Measurements from ENCODE around the gene NRP2. TPM values are rescaled to one million over a fixed set of nuclear protein-coding genes. Genes with fewer than 3 reads are reported as not detected.
A peak's percentile ranks its signal among the peaks of the same experiment; 100 is the strongest.

Gene NRP2
- total and polyA plus RNA-seq, 9 donors, result 47.9 to 143 (median 106) TPM

DNA sequence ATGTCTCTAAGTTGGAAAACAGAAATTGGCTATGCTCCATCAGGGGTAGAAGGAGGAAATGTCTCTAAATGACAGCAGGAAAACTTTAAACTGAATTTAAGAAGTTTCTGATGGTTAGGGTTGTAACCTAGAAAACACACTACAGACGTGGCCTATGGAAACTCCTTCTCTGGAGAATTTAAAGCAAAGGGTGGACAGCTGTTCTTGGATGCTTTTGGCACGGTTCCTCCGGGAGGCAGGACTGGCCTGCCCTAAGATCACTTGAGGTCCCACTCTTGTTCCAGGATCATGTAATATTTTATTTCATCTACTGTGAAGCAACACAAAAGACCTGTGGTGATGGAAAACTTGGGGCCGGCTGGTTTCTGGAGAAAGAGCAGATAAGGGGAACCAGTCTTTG, 77.0 kb downstream of the NRP2 start:
- Histone ChIP-seq H3K4me3 (no peak overlapping the region), H3K27ac (peak overlapping the region in 1 of 2 donors; percentile 77), H3K36me3 (no peaks in the 10 kb centered on the region), H3K9me3 (no peaks in the 10 kb centered on the region), H3K4me1 (ENCODE audit: insufficient read depth) (peaks cover 39% of the 10 kb centered on the region), H3K27me3 (no peaks in the 10 kb centered on the region)
- 37 to 58% (median 53%) methylated on average over 4 of the region's 4 CpGs for WGBS, 3 donors
- DNase-seq, result no peak
- intact Hi-C loops (cut with DNase I), result loop anchor here in 1 of 4 donors (2.0 kb wide), 1 partner anchor 74 kb away; no protein-coding TSS in a partner anchor
- TF ChIP-seq POLR2A (IDR thresholded peaks at IDR 0.05) (no peak), EP300 (IDR thresholded peaks at IDR 0.05) (no peak)
- TF ChIP-seq, protein P1, sequence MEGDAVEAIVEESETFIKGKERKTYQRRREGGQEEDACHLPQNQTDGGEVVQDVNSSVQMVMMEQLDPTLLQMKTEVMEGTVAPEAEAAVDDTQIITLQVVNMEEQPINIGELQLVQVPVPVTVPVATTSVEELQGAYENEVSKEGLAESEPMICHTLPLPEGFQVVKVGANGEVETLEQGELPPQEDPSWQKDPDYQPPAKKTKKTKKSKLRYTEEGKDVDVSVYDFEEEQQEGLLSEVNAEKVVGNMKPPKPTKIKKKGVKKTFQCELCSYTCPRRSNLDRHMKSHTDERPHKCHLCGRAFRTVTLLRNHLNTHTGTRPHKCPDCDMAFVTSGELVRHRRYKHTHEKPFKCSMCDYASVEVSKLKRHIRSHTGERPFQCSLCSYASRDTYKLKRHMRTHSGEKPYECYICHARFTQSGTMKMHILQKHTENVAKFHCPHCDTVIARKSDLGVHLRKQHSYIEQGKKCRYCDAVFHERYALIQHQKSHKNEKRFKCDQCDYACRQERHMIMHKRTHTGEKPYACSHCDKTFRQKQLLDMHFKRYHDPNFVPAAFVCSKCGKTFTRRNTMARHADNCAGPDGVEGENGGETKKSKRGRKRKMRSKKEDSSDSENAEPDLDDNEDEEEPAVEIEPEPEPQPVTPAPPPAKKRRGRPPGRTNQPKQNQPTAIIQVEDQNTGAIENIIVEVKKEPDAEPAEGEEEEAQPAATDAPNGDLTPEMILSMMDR (IDR thresholded peaks at IDR 0.05), result no peak

DNA sequence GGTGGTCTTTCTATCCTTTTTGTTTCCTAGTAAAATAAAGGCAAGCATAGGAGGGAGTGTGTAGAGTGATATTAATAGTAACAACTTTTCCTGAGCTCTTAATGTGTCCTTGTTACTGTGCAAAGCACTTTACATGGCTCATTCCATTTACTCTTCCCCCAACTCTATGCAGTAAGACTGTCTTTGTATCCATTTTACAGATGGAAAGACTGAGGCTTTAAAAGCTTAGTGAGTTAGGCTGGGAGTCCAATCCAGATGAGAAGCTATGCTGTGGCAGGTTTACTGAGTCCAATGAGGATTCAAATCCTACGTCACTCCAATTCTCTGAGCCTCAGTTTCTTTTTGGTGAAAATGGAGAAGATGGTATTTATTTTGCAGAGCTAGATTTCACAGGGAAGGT, 77.4 kb downstream of the NRP2 start:
- TF ChIP-seq EP300 (IDR thresholded peaks at IDR 0.05) (no peak), POLR2A (IDR thresholded peaks at IDR 0.05) (no peak)
- TF ChIP-seq, protein P1 (IDR thresholded peaks at IDR 0.05), result no peak
- no peaks in the 10 kb centered on the region for H3K36me3 ChIP-seq
- peaks cover 35% of the 10 kb centered on the region for H3K4me1 ChIP-seq (ENCODE audit: insufficient read depth)
- no peaks in the 10 kb centered on the region for H3K9me3 ChIP-seq
- no peak for DNase-seq
- no peaks in the 10 kb centered on the region for H3K27me3 ChIP-seq
- H3K4me3 ChIP-seq, result no peak overlapping the region
- intact Hi-C loops (cut with DNase I), result loop anchor here in 1 of 4 donors (2.0 kb wide), 1 partner anchor 75 kb away; no protein-coding TSS in a partner anchor
- peak overlapping the region in 1 of 2 donors; percentile 3 for H3K27ac ChIP-seq
- WGBS, 3 donors, result 96 to 100% (median 100%) methylated on average over 1 of the region's 1 CpG

- intact Hi-C loops (cut with DNase I), result no loop called here
- peaks cover 32% of the 10 kb centered on the region for H3K4me1 ChIP-seq (ENCODE audit: insufficient read depth)
- DNase-seq, result no peak
- no peak overlapping the region for H3K27ac ChIP-seq
- no peaks in the 10 kb centered on the region for H3K9me3 ChIP-seq
- no peaks in the 10 kb centered on the region for H3K27me3 ChIP-seq
- no peaks in the 10 kb centered on the region for H3K36me3 ChIP-seq
- TF ChIP-seq, protein P1 (IDR thresholded peaks at IDR 0.05), result no peak
- no peak for TF ChIP-seq EP300 (IDR thresholded peaks at IDR 0.05)
- TF ChIP-seq POLR2A (IDR thresholded peaks at IDR 0.05), result no peak
- no peak overlapping the region for H3K4me3 ChIP-seq
- WGBS, 3 donors, result 93% methylated on average over 6 of the region's 6 CpGs
Observed at GRCh38 chr2:205760157-205760556, 77.9 kb downstream of the NRP2 start.

GRCh38 chr2:205761421-205761820, 79.1 kb downstream of the NRP2 start:
- TF ChIP-seq POLR2A (IDR thresholded peaks at IDR 0.05) (no peak), EP300 (IDR thresholded peaks at IDR 0.05) (no peak)
- TF ChIP-seq, protein P1 (IDR thresholded peaks at IDR 0.05), result no peak
- H3K4me1 ChIP-seq (ENCODE audit: insufficient read depth), result peaks cover 27% of the 10 kb centered on the region
- no peaks in the 10 kb centered on the region for H3K36me3 ChIP-seq
- H3K9me3 ChIP-seq, result no peaks in the 10 kb centered on the region
- DNase-seq, result no peak
- no peaks in the 10 kb centered on the region for H3K27me3 ChIP-seq
- intact Hi-C loops (cut with DNase I), result no loop called here
- H3K27ac ChIP-seq, result no peak overlapping the region
- WGBS, 3 donors, result 87 to 90% (median 89%) methylated on average over 4 of the region's 4 CpGs
- no peak overlapping the region for H3K4me3 ChIP-seq

Measured in ovary (tissue), 9 donors.